HG02571 (cell line): ENCODE results near the gene KIFC1.
A peak's percentile ranks its signal among the peaks of the same experiment; 100 is the strongest.

ENCODE experiments used
- ATAC-seq: cut with Tn5 transposase; IDR thresholded peaks from one replicate; pipeline ENCODE4 v1.9.1; 2021; ENCODE audit warnings: mild to moderate bottlenecking, moderate library complexity; ENCODE audit not compliant: unreplicated experiment

Gene KIFC1

GRCh38 chr6:33424855-33425667 lies 33.4 kb downstream of the KIFC1 start:
- ATAC-seq, result no peak

- ATAC-seq, result peak; percentile 55
These were observed 34.3 kb downstream of the KIFC1 start for GRCh38 chr6:33425668-33426577.

DNA sequence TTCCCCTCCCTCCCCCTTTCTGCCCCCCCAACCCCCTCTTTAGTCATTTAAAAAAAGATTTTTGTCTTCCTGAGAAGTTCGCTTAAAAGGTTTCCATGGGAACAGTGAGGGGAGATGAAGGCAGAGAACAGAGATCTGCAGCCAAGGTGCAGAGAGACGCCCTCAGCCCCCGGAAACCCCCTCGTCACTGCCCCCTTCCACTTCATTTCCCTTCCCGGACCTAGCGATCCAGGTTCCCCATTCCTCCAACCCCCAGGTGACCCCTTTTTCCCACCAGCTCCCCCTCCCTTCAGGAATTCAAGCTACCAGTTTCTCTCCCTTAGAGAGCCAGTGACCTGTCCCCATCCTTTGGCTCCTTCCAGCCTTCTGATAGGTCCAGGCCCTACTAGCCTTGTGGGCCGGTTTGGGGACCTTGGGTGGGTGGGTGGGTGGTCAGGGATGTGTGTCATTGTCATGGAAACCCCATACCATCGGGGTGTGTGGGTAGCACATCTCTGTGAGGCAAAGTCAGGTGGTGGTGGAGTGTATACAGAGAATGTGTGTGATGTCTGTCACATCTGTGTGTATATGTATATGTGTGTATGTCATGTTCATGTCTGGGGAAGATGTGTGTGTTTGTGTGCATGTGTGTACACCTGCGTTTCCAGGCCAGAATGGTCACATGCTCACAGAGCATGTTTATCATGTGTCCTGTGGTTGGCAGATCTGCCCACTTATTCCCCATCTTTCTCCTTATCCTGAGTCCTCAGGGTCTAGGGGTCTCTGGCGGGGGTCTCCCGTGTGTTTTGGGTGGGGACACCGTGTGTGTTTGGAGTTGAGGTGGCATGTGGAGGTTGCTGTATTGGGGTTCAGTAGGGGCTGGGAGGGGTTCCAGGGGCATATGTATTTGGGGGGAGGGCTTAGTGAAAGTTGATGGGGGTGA lies 35.2 kb downstream of the KIFC1 start:
- ATAC-seq, result no peak

GRCh38 chr6:33427585-33428223 lies 36.1 kb downstream of the KIFC1 start:
- ATAC-seq, result no peak

GRCh38 chr6:33428224-33428965 lies 36.8 kb downstream of the KIFC1 start:
- no peak for ATAC-seq

DNA sequence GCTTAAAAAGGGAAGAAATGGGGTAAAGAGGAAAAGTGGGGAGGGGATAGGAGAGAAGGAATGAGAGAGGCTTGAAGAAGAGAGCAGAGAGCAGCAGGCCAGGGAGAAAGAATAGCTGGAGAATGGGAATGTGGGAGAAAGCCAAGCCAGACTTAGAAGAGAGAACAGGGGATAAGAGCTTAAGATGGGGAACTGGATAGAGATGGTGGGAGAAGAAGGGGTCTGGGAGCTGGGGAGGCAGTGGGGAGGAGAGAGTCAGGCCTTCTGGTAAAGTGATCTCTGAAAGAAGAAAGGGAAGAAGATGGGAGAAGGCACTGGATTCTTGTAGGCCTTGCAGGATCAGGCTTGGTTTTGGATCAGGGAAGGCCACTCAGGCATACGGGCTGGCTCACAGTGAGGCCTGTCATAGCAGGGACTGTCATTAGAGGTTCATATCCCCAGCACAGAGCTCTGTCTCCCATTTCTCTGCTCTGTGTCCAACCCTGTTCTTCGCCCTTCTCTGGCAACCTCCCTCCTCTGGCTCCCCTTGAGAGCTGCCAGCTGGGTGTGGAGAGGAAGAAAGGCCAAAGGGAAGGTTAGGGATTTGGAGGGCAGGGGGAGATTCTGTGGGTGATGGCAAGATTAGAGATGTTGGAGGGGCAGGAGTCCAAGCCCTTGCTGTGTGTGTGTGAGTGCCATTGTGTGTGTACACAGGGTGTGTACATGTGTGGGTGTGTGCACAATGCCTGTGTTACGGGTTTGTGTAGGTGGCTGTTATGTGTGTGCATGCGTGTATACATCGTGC lies 37.5 kb downstream of the KIFC1 start:
- ATAC-seq, result no peak

- ATAC-seq, result no peak
These were observed 38.1 kb downstream of the KIFC1 start for GRCh38 chr6:33429750-33430052.

- ATAC-seq, result no peak
These were observed 38.7 kb downstream of the KIFC1 start for GRCh38 chr6:33430334-33430733.

GRCh38 chr6:33430991-33431879 lies 39.6 kb downstream of the KIFC1 start:
- ATAC-seq, result peak; percentile 46

GRCh38 chr6:33431880-33432541 lies 40.4 kb downstream of the KIFC1 start:
- ATAC-seq, result no peak

DNA sequence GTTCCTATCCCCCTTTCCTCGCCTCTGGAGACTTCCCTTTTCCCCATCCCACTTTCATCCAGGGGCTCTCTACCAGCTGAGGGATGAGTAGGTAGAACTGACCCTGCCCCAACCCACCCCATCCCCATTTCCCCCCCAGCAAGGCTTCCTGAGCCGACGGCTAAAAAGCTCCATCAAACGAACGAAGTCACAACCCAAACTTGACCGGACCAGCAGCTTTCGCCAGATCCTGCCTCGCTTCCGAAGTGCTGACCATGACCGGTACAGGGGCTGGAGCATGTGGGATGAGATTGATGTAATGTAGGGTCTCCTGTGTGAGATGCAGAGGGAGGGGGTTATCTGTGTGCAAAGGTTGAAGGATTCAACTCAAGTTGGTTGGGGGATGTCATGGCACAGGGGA lies 40.9 kb downstream of the KIFC1 start:
- no peak for ATAC-seq

DNA sequence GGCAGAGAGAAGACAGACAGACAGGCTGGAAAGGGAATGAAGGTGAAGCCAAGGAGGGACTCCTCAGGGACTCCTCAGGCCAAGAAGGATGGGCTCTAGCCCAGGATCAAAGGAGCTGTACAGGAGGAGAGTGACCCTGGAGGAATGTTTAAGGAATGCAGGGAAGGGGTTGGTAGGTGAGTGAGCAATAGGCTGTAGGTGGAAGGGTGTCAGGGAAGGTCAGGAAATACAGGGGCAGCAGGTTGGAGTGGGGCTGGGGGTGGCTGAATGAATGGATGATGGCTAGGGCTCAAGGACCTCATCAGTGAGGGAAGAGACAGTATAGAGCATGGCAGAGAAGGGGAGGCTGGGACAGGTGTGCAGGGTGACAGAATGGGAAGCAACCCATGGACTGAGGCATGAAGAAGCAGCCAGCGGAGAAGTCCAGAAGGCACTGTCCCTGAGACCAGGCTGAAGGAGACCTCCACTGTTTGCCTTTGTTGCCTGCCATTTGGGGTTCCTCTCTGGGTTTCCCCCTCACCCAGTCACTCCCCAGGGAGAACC lies 41.4 kb downstream of the KIFC1 start:
- no peak for ATAC-seq

DNA sequence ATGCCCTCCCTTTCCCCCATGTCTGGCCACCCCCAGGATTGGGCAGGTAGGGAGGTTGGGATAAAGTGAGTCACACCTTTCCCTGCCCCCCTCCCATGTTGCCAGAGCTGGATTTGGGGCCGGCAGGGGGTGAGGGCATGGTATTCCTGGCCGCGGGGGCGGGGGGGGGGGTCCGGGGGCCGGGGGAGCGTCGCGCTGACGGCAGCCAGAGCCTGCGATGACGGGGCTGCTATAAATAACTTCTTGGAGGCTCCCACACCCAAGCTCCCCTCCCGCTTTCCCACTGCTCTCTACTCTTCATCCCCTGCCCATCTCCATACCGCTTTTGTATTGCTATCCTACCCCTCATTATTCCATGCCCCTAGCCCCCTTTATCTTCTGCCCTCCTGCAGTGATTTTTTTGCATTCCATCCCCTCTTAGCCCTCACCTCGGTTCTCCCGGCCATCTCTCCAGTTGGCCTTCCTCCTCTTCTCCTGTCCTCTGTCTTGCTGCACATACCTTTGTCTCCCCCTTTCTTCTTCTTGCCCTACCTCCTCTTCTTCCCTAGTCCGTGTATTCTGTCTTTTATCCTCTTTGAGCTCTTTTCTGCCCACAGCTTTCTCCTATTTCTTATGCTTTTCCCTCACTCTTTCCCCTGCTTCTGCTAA lies 42.0 kb downstream of the KIFC1 start:
- ATAC-seq, result no peak

GRCh38 chr6:33434961-33435360 lies 43.3 kb downstream of the KIFC1 start:
- no peak for ATAC-seq

GRCh38 chr6:33437666-33438065 lies 46.0 kb downstream of the KIFC1 start:
- ATAC-seq, result no peak

- no peak for ATAC-seq
These were observed 47.5 kb downstream of the KIFC1 start for GRCh38 chr6:33438978-33439594.
